Superior temporal gyrus (tissue), 1 donor: ENCODE data around the gene KNCN.

Experiments used
- DNase-seq: peaks from one replicate; pipeline ENCODE4 v3.0.0-alpha.2; 2016; ENCODE audit errors: extremely low spot score

KNCN gene

DNA sequence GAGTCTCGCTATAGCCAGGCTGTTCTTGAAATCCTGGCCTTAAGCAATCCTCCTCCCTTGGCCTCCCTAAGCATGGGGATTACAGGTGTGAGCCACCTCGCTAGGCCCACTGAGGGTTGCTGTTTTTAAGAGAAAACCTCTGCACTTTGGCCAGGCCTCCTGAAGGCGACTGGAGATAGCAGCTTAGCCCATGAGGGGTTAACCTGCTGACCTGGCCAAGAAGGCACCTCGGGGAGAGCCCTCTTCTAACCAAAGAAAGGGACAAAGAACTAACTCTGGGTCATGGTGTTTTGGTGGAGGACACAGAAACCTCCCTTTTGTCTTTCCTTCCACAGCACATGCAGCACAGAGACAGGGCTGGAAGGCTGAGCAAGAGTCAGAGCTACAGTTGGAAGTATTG is 17.7 kb upstream of the KNCN start:
- no peak for DNase-seq

GRCh38 chr1:46568461-46568891 is 17.0 kb upstream of the KNCN start:
- DNase-seq, result no peak

GRCh38 chr1:46563341-46563740 is 11.9 kb upstream of the KNCN start:
- no peak for DNase-seq

DNA sequence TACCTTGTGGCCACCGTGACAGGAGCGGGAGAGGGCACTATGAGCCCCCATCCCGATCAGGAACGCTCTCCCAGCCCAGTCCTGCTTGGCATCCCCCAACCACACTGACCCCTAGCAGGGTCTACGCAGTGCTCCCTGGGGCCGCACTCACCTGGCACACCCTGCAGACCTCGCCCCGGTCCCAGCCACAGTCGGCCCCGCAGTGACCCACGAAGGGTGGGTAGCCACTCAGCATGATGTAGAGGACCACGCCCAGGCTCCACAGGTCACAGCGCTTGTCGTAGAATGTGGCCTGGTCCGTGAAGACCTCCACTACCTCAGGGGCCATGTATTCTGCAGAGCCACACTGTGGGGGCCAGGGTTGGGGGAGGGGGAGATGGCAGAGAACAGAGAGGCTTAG is 11.1 kb upstream of the KNCN start:
- no peak for DNase-seq

DNA sequence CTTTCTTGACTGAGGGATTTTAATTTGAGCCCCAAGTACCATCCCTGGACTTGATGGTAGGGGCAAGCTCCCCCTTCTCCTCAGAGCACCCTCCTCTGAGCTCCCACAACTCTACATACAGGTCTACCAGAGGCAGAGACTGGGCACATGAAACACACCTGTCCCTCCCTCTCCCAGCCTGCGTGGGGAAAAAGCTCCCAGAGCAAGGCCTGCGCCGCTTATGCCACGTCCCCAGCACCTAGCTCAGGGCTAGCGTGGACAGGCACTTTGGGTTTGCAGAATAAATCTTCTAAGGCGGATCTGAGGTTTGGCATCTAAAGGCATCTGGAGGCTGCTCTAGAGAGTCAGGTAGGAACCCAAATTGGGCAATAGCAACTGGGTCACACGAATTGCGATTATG is 7.5 kb upstream of the KNCN start:
- DNase-seq, result no peak

DNA sequence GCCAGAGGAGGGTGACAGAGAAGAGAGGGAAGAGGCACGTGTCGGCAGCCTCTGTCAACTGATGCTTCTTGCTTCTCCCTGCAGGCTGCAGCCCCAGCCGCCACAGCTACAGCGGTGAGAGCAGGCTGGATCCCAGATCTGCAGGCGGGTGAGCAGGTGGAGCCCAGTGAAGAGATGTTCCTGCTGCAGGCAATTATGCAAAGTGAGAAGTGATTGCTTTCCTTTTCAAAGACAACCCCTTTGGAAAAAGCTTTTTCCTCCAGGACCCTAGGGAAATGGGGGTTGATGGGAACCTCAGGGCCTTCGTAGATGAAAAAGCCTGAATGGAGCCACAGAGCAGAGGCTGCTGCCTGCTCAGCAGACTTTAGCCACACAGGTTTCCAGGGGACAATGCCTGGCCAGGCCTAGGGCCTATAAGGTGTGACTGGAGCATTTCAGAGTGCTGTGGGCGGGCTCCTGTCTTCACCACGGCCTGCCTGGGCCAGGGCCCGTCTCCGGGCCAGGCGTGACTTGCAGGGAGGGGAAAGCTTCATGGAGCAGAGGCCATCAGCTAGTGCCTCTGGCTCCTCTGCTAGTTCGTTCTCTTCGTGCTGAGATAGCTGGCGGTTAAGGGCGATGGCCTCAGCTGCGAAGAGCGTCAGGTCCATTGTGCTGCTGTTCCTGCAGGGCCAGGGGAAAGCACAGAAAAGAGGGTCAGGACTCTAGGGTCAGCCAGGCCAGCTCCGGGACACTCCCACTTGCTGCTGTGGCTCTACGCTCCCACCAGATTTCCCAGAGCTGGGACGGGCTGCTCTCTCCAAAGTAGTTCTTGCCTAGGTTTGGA is 6.9 kb upstream of the KNCN start:
- DNase-seq, result no peak

DNA sequence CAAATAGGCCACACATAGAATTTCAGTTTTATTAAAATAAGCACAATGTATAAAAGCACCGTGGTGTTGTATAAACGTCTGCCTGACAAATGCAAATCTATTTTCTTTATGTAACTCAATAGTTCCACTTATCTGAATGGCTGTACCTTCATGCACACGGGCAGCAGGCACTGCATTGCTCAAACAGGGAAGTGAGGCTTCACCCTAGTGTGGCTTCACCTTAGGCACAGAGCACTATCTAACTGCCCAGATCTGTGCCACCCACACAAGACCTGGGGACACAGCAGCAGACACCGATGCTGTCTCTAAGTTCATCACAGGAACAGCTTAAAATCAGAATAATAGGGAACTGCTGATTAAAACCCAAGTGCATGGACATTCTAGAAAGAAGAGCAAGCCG is 6.0 kb upstream of the KNCN start:
- no peak for DNase-seq

DNA sequence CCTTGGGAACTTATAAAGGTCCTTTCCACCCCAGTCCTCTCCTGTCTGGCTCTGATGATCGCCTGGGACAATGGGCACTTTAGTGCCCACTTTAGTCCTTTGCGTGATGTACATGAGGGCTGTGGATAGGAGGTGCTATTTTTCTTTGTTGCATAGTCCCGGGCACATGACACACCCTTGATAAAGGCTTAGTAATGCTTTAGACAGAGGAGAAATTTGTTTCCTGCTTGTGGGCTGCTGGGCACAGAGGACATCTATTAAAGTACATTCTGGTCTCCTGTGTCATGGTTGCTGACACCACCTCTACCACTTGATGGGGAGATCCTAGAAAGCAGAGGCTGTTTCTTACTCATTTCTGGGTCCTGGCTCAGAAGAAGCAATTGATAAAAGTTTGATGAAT is 5.4 kb upstream of the KNCN start:
- DNase-seq, result no peak

- no peak for DNase-seq
Observed at GRCh38 chr1:46555826-46556619, 4.6 kb upstream of the KNCN start.

DNA sequence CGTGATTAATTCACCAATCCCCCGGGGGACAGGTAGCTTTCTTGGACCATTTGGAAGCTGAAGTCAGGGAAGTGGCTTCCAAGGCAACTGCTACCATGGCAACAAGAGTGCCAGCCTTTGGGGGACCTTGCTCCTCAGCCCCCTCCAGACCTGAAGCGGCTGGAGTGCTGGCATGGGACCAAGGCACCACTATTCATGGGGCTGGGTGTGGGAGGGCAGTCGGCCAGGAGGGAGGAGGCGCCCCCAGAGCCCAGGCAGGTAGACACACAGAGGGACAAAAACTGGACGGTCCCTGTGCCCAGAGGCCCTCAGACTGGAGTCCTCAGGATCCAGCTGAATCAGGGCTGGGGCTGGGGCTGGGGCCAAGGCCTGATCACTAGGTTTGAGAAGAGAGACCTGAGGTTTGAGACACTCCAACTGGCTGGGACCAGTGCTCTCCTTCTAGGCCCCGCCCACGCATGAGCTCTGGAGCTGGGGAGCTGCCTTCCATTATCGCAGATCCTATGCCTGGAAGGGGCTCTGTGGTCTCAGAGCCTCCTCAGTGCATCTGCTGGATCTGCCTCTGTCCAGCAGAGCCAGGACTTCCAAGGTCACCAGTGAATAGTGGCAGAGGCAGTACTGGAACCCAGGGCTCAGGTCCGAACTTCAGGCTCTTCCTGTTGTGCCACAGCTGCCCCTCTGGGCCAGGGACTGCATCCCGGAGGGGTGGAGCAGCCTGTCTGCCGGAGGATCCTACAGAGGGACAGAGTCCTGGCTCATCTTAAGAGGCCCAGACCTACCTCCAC is 3.3 kb upstream of the KNCN start:
- no peak for DNase-seq

DNA sequence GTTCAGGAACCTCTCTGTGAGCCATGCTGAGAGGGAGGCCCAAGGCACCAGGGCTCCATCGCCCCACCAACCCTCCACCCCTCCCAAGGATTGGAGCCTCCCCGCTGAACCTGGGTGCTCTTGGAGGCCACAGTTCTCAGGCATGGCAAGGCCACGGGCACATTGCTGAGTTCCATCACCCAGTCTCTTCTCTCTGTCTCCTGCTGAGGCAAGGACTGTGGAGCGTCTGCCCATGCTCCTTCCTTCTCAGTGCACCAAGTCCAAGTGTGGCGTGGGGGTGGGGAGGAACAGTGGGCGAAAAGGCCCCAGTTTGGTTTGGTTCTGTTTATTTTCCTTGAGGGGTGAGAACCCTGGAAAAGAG is 2.8 kb upstream of the KNCN start:
- no peak for DNase-seq

GRCh38 chr1:46553506-46553905 is 2.1 kb upstream of the KNCN start:
- no peak for DNase-seq

- no peak for DNase-seq
Observed at GRCh38 chr1:46552357-46553237, 1.1 kb upstream of the KNCN start.

GRCh38 chr1:46550751-46551231 is 656 bp downstream of the KNCN start:
- no peak for DNase-seq

DNA sequence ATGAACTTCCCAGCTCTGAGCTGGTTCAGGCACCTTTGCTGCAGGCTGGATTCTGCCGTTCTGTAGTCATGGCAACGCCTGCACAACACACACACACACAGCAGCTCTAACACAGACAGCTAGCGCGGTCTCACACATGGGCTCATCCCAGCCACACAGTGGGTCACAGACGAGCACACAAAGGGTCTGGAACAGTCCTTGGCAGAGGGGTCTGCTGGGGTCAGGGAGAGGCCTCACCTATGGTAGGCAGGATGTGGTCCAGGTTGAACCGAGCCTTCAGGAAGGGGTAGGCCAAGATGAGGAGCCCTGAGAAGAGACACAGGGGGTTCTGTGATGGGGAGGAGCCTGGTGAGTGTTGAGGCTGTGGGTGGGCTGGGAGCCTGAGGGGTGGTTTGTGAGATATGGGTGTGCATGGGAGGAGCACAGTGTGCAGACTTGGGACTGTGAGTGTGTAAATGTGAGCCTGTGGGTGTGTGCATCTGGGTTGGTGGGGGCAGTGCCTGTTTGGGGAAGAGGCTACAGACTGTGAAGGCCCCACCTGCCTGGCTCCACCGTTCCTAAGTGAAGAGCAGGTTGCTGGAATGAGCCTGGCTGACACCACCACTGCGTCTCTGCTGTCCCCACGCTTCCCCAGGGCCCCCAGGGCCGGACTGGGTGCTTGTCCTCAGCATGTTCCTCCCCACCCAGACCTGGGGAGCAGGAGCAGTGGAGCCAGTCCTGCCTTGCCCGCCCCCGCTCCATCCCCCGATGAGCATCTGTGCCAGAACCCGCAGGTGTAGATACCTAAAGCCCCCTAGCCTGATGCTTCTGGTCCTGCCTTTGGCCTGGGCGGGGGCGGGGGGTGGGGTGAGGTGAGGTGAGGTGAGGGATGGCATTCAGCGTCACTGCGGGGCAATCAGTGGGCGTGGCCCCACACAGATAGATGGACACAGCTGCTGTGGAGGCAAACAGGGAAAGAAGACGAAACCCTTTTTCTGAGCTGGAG is 1.5 kb downstream of the KNCN start:
- peak; percentile 51 for DNase-seq

GRCh38 chr1:46547481-46548383 is 3.7 kb downstream of the KNCN start:
- peak; percentile 70 for DNase-seq

DNA sequence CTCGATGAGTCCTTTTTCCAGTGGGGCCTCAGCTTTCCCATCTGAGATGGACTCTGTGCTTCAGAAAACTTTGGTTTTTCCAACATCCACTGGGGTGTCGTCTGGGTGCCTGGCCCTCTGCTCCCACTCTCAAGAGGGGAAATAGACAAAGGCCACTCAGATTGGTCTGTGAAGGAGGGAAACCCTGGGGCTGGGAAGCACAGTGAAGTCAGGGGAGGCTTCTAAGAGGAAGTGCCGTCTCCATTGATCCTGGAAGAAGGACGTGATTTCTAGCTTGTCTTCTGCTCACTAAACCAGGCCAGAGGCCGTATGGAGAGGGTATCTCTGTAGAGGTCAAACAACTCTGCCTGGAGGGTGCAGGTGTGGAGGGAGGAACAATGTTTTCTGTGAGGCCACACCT is 5.2 kb downstream of the KNCN start:
- no peak for DNase-seq

DNA sequence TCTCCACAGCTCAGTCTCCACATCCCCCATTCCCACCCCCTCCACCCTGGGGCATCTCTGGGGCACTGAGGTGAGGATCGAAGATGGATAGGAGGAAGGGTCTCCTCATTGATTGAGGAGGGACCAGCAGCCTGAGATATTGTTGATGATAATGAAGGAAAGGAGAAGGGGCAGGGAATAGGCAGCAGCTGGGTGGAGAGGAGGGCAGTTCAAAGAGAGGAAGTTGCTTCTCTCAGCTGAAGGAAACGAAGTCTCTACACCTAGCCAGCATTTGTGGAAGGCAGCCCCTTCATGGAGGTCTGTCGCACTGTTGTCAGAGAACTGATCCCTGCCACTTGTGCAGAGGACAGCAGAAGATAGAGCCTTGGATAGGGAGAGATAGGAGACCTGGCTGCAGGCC is 5.7 kb downstream of the KNCN start:
- DNase-seq, result no peak
